CD4-positive, alpha-beta memory T cell (primary cell): ENCODE results near the gene PXMP4. TPM values are rescaled to one million over a fixed set of nuclear protein-coding genes. Genes with fewer than 3 reads are reported as not detected.

Experiments used
- CTCF ChIA-PET: fragments of 350-600 bp; sonication (Branson Sonifier 250); formaldehyde crosslinking; loops from one replicate; lab custom pipeline; 2021; ENCODE audit warnings: inconsistent platforms; ENCODE audit not compliant: partially characterized antibody; lab: Charles Lee
- POLR2A ChIA-PET: fragments of 350-600 bp; sonication (Branson Sonifier 250); formaldehyde crosslinking; loops from one replicate; lab custom pipeline; 2021; ENCODE audit not compliant: partially characterized antibody; lab: Charles Lee
- DNase-seq, 5 donors: peaks; one replicate each; pipeline versions ENCODE4 v3.0.0 to v3.0.0-alpha.2; 2020 to 2022; ENCODE audit warnings: mixed read lengths in 1 of 5
- H3K27ac ChIP-seq: one replicate; pipeline ENCODE4 v1.7.0; 2013; ENCODE audit warnings: low read depth, low read length
- H3K27me3 ChIP-seq: 2 replicates; pipeline ENCODE4 v1.7.0; 2013; ENCODE audit warnings: mild to moderate bottlenecking, low read length, moderate library complexity; ENCODE audit not compliant: insufficient read depth
- H3K36me3 ChIP-seq: 2 replicates; pipeline ENCODE4 v1.7.0; 2013; ENCODE audit warnings: mild to moderate bottlenecking, low read length, moderate library complexity; ENCODE audit not compliant: insufficient read depth
- H3K4me1 ChIP-seq: 2 replicates; pipeline ENCODE4 v1.7.0; 2013; ENCODE audit warnings: mild to moderate bottlenecking, low read length, moderate library complexity; ENCODE audit not compliant: insufficient read depth
- H3K4me3 ChIP-seq, 2 donors: one replicate each; pipeline ENCODE4 v1.7.0; 2013; ENCODE audit warnings: low read length in 2 of 2, mild to moderate bottlenecking in 1 of 2
- H3K9me3 ChIP-seq, 2 donors: one replicate each; pipeline ENCODE4 v1.7.0; 2013; ENCODE audit warnings: low read length in 2 of 2, control low read depth in 1 of 2; ENCODE audit not compliant: control insufficient read depth in 1 of 2
- H3K27ac Mint-ChIP-seq, 7 donors: one replicate each; pipeline ENCODE4 v1.8.0; 2020 to 2021; ENCODE audit warnings: mixed read lengths in 7 of 7, mild to moderate bottlenecking in 6 of 7, inconsistent platforms in 3 of 7, moderate library complexity in 3 of 7
- H3K27me3 Mint-ChIP-seq, 2 donors: one replicate each; pipeline ENCODE4 v1.8.0; 2020 to 2021; ENCODE audit warnings: mixed read lengths in 2 of 2
- H3K36me3 Mint-ChIP-seq, 2 donors: one replicate each; pipeline ENCODE4 v1.8.0; 2020 to 2021; ENCODE audit warnings: mixed read lengths in 2 of 2, inconsistent platforms in 1 of 2, mild to moderate bottlenecking in 1 of 2
- H3K4me1 Mint-ChIP-seq, 4 donors: one replicate each; pipeline ENCODE4 v1.8.0; 2020 to 2021; ENCODE audit warnings: mixed read lengths in 4 of 4, mild to moderate bottlenecking in 1 of 4
- H3K4me3 Mint-ChIP-seq, 8 donors: one replicate each; pipeline ENCODE4 v1.8.0; 2020 to 2021; ENCODE audit warnings: mixed read lengths in 8 of 8, mild to moderate bottlenecking in 7 of 8, moderate library complexity in 6 of 8, inconsistent platforms in 3 of 8
- H3K9me3 Mint-ChIP-seq, 8 donors: one replicate each; pipeline ENCODE4 v1.8.0; 2020 to 2021; ENCODE audit warnings: mixed read lengths in 8 of 8, mild to moderate bottlenecking in 5 of 8, inconsistent platforms in 3 of 8, moderate library complexity in 1 of 8
- intact Hi-C: fragments of 100-400 bp; cut with micrococcal nuclease; formaldehyde crosslinking; loops from one replicate; pipeline ENCODE4 v1.15.1; 2023
- polyA plus RNA-seq, 2 donors: library from polyadenylated mRNA; unstranded; fragments of 300-500 nt; fragmentation: Illumina TruSeq; gene quantifications; one replicate each; pipeline ENCODE4 v1.2.3, GENCODE V29; 2021
- total RNA-seq, 2 experiments: library from RNA; stranded (reverse); gene quantifications; one replicate each; pipeline ENCODE4 v1.2.3, GENCODE V29; 2021

PXMP4 gene
- total RNA-seq: 10 to 100 TPM; 15.7 to 16.3 TPM
- 10 to 100 TPM in 1 of 2 donors, 1 to 10 TPM in 1; 6.3 to 16.4 TPM for polyA plus RNA-seq

- POLR2A ChIA-PET: interaction anchor here (0.6 to 3.2 kb wide), 24 partner anchors 10 to 392 kb away, joined by 3 to 55 read pairs (median 4); partner anchors contain the start of genes ACTL10, CBFA2T2, E2F1 and EIF2S2
- Mint-ChIP-seq H3K9me3 (peaks cover 0 to 8% (median 0%) of the 10 kb centered on the region in 8 donors), H3K27me3 (no peaks in the 10 kb centered on the region)
Observed at GRCh38 chr20:33719989-33720709, at the start of gene PXMP4. PXMP4 (minus strand) TSS chr20:33720310; CDS start chr20:33720207, 103 bp downstream.

GRCh38 chr20:33769043-33769442 lies 48.9 kb upstream of the PXMP4 start:
- Histone ChIP-seq H3K27me3 (no peaks in the 10 kb centered on the region), H3K36me3 (peaks cover 4% of the 10 kb centered on the region), H3K4me1 (no peaks in the 10 kb centered on the region), H3K4me3 (no peak overlapping the region), H3K27ac (no peak overlapping the region), H3K9me3 (no peaks in the 10 kb centered on the region)
- Mint-ChIP-seq H3K27me3 (no peaks in the 10 kb centered on the region), H3K4me1 (peaks cover 0 to 2% (median 0%) of the 10 kb centered on the region in 4 donors), H3K9me3 (no peaks in the 10 kb centered on the region), H3K4me3 (no peak overlapping the region), H3K36me3 (peaks cover 16 to 18% of the 10 kb centered on the region in 2 donors), H3K27ac (peak overlapping the region in 1 of 7 donors; percentile 35)
- ChIA-PET POLR2A (no interaction called here), CTCF (no interaction called here)
- intact Hi-C loops: no loop called here
- DNase-seq: no peak

More at GRCh38 chr20:33719989-33720709, at the start of gene PXMP4:
- Histone ChIP-seq H3K27me3 (no peaks in the 10 kb centered on the region), H3K36me3 (no peaks in the 10 kb centered on the region), H3K4me3 (peak within 1 kb of the TSS; percentile 25 to 88), H3K27ac (peak within 1 kb of the TSS; percentile 67), H3K4me1 (peaks cover 15% of the 10 kb centered on the region), H3K9me3 (no peaks in the 10 kb centered on the region)
- CTCF ChIA-PET: interaction anchor here (1.0 to 1.9 kb wide), 4 partner anchors 12 to 230 kb away, joined by 3 to 9 read pairs (median 4); partner anchors contain the start of genes ACTL10, CBFA2T2 and ZNF341
- Mint-ChIP-seq H3K36me3 (peaks cover 0 to 12% of the 10 kb centered on the region in 2 donors), H3K4me1 (peaks cover 18 to 40% (median 23%) of the 10 kb centered on the region in 4 donors), H3K27ac (peak within 1 kb of the TSS; percentile 81 to 98 (median 92)), H3K4me3 (peak within 1 kb of the TSS; percentile 86 to 97 (median 90))
- DNase-seq: peak; percentile 90 to 96 (median 94)
- intact Hi-C loops: loop anchor here (1.0 kb wide), 4 partner anchors 12 to 231 kb away; partner anchors contain the start of genes CHMP4B and E2F1

- no peaks in the 10 kb centered on the region for H3K27me3 Mint-ChIP-seq
- H3K4me1 Mint-ChIP-seq: peaks cover 0 to 2% (median 0%) of the 10 kb centered on the region in 4 donors
- no peak overlapping the region for H3K27ac Mint-ChIP-seq
- Histone ChIP-seq H3K4me1 (no peaks in the 10 kb centered on the region), H3K9me3 (no peaks in the 10 kb centered on the region), H3K36me3 (peaks cover 4% of the 10 kb centered on the region), H3K27me3 (no peaks in the 10 kb centered on the region), H3K4me3 (no peak overlapping the region), H3K27ac (no peak overlapping the region)
- H3K9me3 Mint-ChIP-seq: no peaks in the 10 kb centered on the region
- POLR2A ChIA-PET: no interaction called here
- no peak for DNase-seq
- H3K36me3 Mint-ChIP-seq: peaks cover 18 to 21% of the 10 kb centered on the region in 2 donors
- CTCF ChIA-PET: no interaction called here
- no peak overlapping the region for H3K4me3 Mint-ChIP-seq
- intact Hi-C loops: no loop called here
Observed at GRCh38 chr20:33767777-33768138, 47.6 kb upstream of the PXMP4 start.

GRCh38 chr20:33766686-33767085 lies 46.6 kb upstream of the PXMP4 start:
- Mint-ChIP-seq H3K36me3 (peaks cover 16 to 18% of the 10 kb centered on the region in 2 donors), H3K9me3 (no peaks in the 10 kb centered on the region), H3K27me3 (no peaks in the 10 kb centered on the region), H3K4me1 (no peaks in the 10 kb centered on the region), H3K27ac (no peak overlapping the region), H3K4me3 (no peak overlapping the region)
- ChIA-PET POLR2A (no interaction called here), CTCF (no interaction called here)
- Histone ChIP-seq H3K27me3 (no peaks in the 10 kb centered on the region), H3K27ac (no peak overlapping the region), H3K4me3 (no peak overlapping the region), H3K36me3 (peaks cover 4% of the 10 kb centered on the region), H3K9me3 (no peaks in the 10 kb centered on the region), H3K4me1 (no peaks in the 10 kb centered on the region)
- DNase-seq: no peak
- intact Hi-C loops: no loop called here

- POLR2A ChIA-PET: no interaction called here
- Histone ChIP-seq H3K27ac (no peak overlapping the region), H3K4me3 (no peak overlapping the region), H3K27me3 (no peaks in the 10 kb centered on the region), H3K9me3 (no peaks in the 10 kb centered on the region), H3K4me1 (no peaks in the 10 kb centered on the region), H3K36me3 (peaks cover 4% of the 10 kb centered on the region)
- Mint-ChIP-seq H3K27me3 (no peaks in the 10 kb centered on the region), H3K4me1 (no peaks in the 10 kb centered on the region), H3K36me3 (peaks cover 16 to 20% of the 10 kb centered on the region in 2 donors), H3K4me3 (no peak overlapping the region), H3K9me3 (no peaks in the 10 kb centered on the region), H3K27ac (peak overlapping the region in 1 of 7 donors; percentile 13)
- no peak for DNase-seq
- CTCF ChIA-PET: interaction anchor here (1.5 kb wide), 1 partner anchor 27 kb away, joined by 7 read pairs; no protein-coding TSS in a partner anchor
- intact Hi-C loops: no loop called here
Observed at GRCh38 chr20:33765592-33765991, 45.5 kb upstream of the PXMP4 start.

- Histone ChIP-seq H3K36me3 (peaks cover 4% of the 10 kb centered on the region), H3K27ac (no peak overlapping the region), H3K4me1 (no peaks in the 10 kb centered on the region), H3K4me3 (no peak overlapping the region), H3K9me3 (no peaks in the 10 kb centered on the region), H3K27me3 (no peaks in the 10 kb centered on the region)
- POLR2A ChIA-PET: no interaction called here
- Mint-ChIP-seq H3K4me1 (no peaks in the 10 kb centered on the region), H3K9me3 (no peaks in the 10 kb centered on the region), H3K27ac (no peak overlapping the region), H3K36me3 (peaks cover 16 to 17% of the 10 kb centered on the region in 2 donors), H3K27me3 (no peaks in the 10 kb centered on the region), H3K4me3 (no peak overlapping the region)
- CTCF ChIA-PET: interaction anchor here (1.5 kb wide), 1 partner anchor 27 kb away, joined by 7 read pairs; no protein-coding TSS in a partner anchor
- DNase-seq: no peak
- intact Hi-C loops: no loop called here
Observed at GRCh38 chr20:33765099-33765498, 45.0 kb upstream of the PXMP4 start.

GRCh38 chr20:33761698-33762250 lies 41.7 kb upstream of the PXMP4 start:
- Histone ChIP-seq H3K36me3 (peaks cover 4% of the 10 kb centered on the region), H3K27me3 (no peaks in the 10 kb centered on the region), H3K4me3 (no peak overlapping the region), H3K4me1 (no peaks in the 10 kb centered on the region), H3K9me3 (no peaks in the 10 kb centered on the region), H3K27ac (no peak overlapping the region)
- no peak for DNase-seq
- no peak overlapping the region for H3K4me3 Mint-ChIP-seq
- ChIA-PET CTCF (no interaction called here), POLR2A (no interaction called here)
- H3K9me3 Mint-ChIP-seq: peaks cover 0 to 4% (median 0%) of the 10 kb centered on the region in 8 donors
- no peaks in the 10 kb centered on the region for H3K27me3 Mint-ChIP-seq
- no peaks in the 10 kb centered on the region for H3K4me1 Mint-ChIP-seq
- intact Hi-C loops: no loop called here
- peaks cover 28 to 36% of the 10 kb centered on the region in 2 donors for H3K36me3 Mint-ChIP-seq
- H3K27ac Mint-ChIP-seq: peak overlapping the region in 2 of 7 donors; percentile 11 to 23
